GM12878 (cell line): Measurements from ENCODE around the gene SPARC.

Experiments used
- CBX5 ChIP-seq: sonication (generic); IDR thresholded peaks from 2 replicates; pipeline ENCODE4 v1.6.1; 2016; ENCODE audit warnings: low read depth, moderate library complexity, mild to moderate bottlenecking, inconsistent platforms
- CEBPB ChIP-seq, 2 experiments: fragments of 150-350 bp in 1 of 2; IDR thresholded peaks; 2 replicates each; pipeline ENCODE4 v1.6.1; 2012 to 2014; ENCODE audit warnings: low read depth in 2 of 2, low read length in 2 of 2, borderline replicate concordance in 1 of 2, inconsistent platforms in 1 of 2
- CTCF ChIP-seq, 3 experiments: IDR thresholded peaks in 2 of 3; conservative IDR thresholded peaks in 1 of 3; 2 replicates each; pipeline ENCODE4 v1.5.1; 2011; ENCODE audit warnings: low read depth in 3 of 3, low read length in 3 of 3, mild to moderate bottlenecking in 3 of 3, control low read depth in 2 of 3, moderate library complexity in 2 of 3, inconsistent platforms in 1 of 3, mixed read lengths in 1 of 3; ENCODE audit not compliant: control insufficient read depth in 2 of 3, insufficient read depth in 1 of 3; ENCODE audit errors: extremely low read depth in 1 of 3
- EGR1 ChIP-seq, 2 experiments: IDR thresholded peaks; 1 replicate in 1 of 2; 2 replicates in 1 of 2; pipeline ENCODE4 v1.6.1; 2011 to 2012; ENCODE audit warnings: low read depth in 2 of 2, low read length in 2 of 2, borderline replicate concordance in 1 of 2, mild to moderate bottlenecking in 1 of 2, moderate library complexity in 1 of 2
- FOS ChIP-seq: IDR thresholded peaks from 3 replicates; pipeline ENCODE4 v1.6.1; 2011; ENCODE audit warnings: borderline replicate concordance; ENCODE audit not compliant: insufficient read length; ENCODE audit errors: extremely low read depth
- MXI1 ChIP-seq: fragments of 150-350 bp; IDR thresholded peaks from 2 replicates; pipeline ENCODE4 v1.6.1; 2011; ENCODE audit warnings: low read depth, mild to moderate bottlenecking, inconsistent platforms, low read length, improper control_type of control experiment
- NKRF ChIP-seq: fragments of 450-650 bp; conservative IDR thresholded peaks from 2 replicates; pipeline ENCODE4 v1.6.1; 2017; ENCODE audit warnings: mild to moderate bottlenecking, moderate library complexity
- PML ChIP-seq: IDR thresholded peaks from 2 replicates; pipeline ENCODE4 v1.6.1; 2012; ENCODE audit warnings: low read length, inconsistent platforms
- POLR2A ChIP-seq: IDR thresholded peaks from 2 replicates; pipeline ENCODE4 v1.6.1; 2011; ENCODE audit warnings: low read depth, mild to moderate bottlenecking, low read length
- RCOR1 ChIP-seq: conservative IDR thresholded peaks from 2 replicates; pipeline ENCODE4 v1.6.1; 2012; ENCODE audit warnings: low read depth, low read length, improper control_type of control experiment
- ZBTB11 ChIP-seq: fragments of 450-650 bp; formaldehyde crosslinking; IDR thresholded peaks from 2 replicates; pipeline ENCODE4 v1.5.0; 2022; ENCODE audit warnings: mild to moderate bottlenecking, missing genetic modification characterization
- ZBTB33 ChIP-seq: fragments of 450-650 bp; IDR thresholded peaks from 2 replicates; pipeline ENCODE4 v1.6.1; 2017; ENCODE audit warnings: mild to moderate bottlenecking
- ZZZ3 ChIP-seq: IDR thresholded peaks from 2 replicates; pipeline ENCODE4 v1.6.1; 2011; ENCODE audit warnings: low read depth; ENCODE audit not compliant: control insufficient read depth, insufficient read length

- TF ChIP-seq POLR2A (no peak), ZBTB11 (CRISPR knock-in tag) (no peak), CEBPB (IDR thresholded peaks at IDR 0.05; ENCODE audit: borderline replicate concordance in 1 of 2, low read depth in 2 of 2, low read length in 2 of 2) (no peak), ZBTB33 (no peak), NKRF (no peak), RCOR1 (no peak), EGR1 (IDR thresholded peaks at IDR 0.05; ENCODE audit: borderline replicate concordance in 1 of 2, low read depth in 2 of 2, low read length in 2 of 2) (no peak), FOS (no peak), CTCF (IDR thresholded peaks at IDR 0.05 in 2 of 3, conservative IDR thresholded peaks at IDR 0.05 in 1 of 3; ENCODE audit: control insufficient read depth in 2 of 3, extremely low read depth in 1 of 3, insufficient read depth in 1 of 3, low read depth in 3 of 3, low read length in 3 of 3) (no peak), MXI1 (no peak), ZZZ3 (no peak), PML (no peak), CBX5 (no peak)
Measured at GRCh38 chr5:151642472-151643140, 44.1 kb downstream of the SPARC start.
